ENCODE results near the gene STK10.

- TF ChIP-seq JUND (IDR thresholded peaks at IDR 0.05): no peak
- TF ChIP-seq CTCF (IDR thresholded peaks at IDR 0.05; ENCODE audit: low read depth, low read length, missing input control): peak; percentile 85
- TF ChIP-seq YY1 (IDR thresholded peaks at IDR 0.05): no peak
- TF ChIP-seq GABPA (IDR thresholded peaks at IDR 0.05 in 1 of 2, conservative IDR thresholded peaks at IDR 0.05 in 1 of 2): no peak
- no peak for TF ChIP-seq RXRA (IDR thresholded peaks at IDR 0.05)
- TF ChIP-seq HNF4G (IDR thresholded peaks at IDR 0.05): no peak
These were observed 81.3 kb downstream of the STK10 start for GRCh38 chr5:172106511-172107356.
